ENCODE data around the gene OR2AT4. TPM values are rescaled to one million over a fixed set of nuclear protein-coding genes. Genes with fewer than 3 reads are reported as not detected.

Gene OR2AT4
- total and polyA plus RNA-seq, 2 of the 4 experiments (the other 2 are of a cell fraction) = not detected

DNA sequence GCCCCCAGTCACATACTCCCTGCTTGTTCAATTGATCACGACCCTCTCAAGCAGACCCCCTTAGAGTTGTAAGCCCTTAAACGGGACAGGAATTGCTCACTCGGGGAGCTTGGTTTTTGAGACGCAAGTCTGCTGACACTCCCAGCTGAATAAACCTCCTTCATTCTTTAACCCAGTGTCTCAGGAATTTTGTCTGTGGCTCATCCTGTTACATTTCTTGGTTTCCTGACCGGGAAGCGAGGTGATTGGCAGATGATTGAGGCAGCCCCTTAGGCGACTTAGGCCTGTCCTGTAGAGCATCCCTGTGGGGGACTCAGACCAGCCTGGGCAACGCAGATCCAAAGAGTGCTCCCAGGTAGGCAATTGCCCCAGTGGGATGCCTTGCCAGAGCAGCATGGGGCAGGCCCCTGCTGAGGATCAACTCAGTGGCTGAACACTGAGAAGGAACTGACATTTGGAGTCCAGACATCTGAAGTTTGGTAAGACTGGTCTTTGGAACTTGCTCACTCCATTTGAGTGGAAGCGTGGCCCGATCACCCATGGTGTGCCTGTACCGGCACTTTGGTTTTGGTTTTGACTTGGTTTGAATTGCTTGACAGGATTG is 56.4 kb downstream of the OR2AT4 start:
- Histone ChIP-seq H3K14ac (replicated peaks; ENCODE audit: low read depth, low read length) (no peak overlapping the region), H4K20me1 (ENCODE audit: insufficient read depth, low read length) (no peaks in the 10 kb centered on the region), H3K23ac (ENCODE audit: low read depth, low read length) (no peak overlapping the region), H3K9me3 (ENCODE audit: control insufficient read depth, insufficient read depth, low read length) (no peaks in the 10 kb centered on the region), H2BK20ac (ENCODE audit: low read depth, low read length) (no peak overlapping the region), H4K5ac (ENCODE audit: low read depth, low read length) (no peak overlapping the region), H2AK5ac (ENCODE audit: low read depth, low read length) (no peak overlapping the region), H3K79me1 (ENCODE audit: low read depth in 1 of 2, low read length in 2 of 2) (no peaks in the 10 kb centered on the region), H2BK15ac (ENCODE audit: low read depth, low read length) (no peak overlapping the region), H3K18ac (ENCODE audit: low read depth, low read length) (no peak overlapping the region), H3K56ac (ENCODE audit: extremely low read depth, insufficient read depth, low read length) (no peak overlapping the region), H4K91ac (ENCODE audit: insufficient read depth, low read depth, low read length) (no peak overlapping the region), H3K9ac (ENCODE audit: low read depth, low read length) (no peak overlapping the region), H3K4me1 (ENCODE audit: control insufficient read depth, insufficient read depth, low read length) (no peaks in the 10 kb centered on the region), H3K27ac (ENCODE audit: insufficient read depth, low read length) (no peak overlapping the region), H3K4ac (ENCODE audit: low read depth, low read length) (no peak overlapping the region), H3K27me3 (ENCODE audit: control insufficient read depth, insufficient read depth, low read length) (peaks cover 15% of the 10 kb centered on the region), H3K4me3 (ENCODE audit: insufficient read depth, low read depth, low read length) (no peak overlapping the region), H2BK120ac (ENCODE audit: low read depth, low read length) (no peak overlapping the region), H3K36me3 (ENCODE audit: control insufficient read depth, insufficient read depth, low read length) (no peaks in the 10 kb centered on the region), H3K4me2 (ENCODE audit: low read depth, low read length) (no peak overlapping the region), H2AK9ac (replicated peaks; ENCODE audit: low read depth, low read length, poor library complexity) (no peak overlapping the region), H2BK5ac (ENCODE audit: low read depth, low read length, poor library complexity, severe bottlenecking) (no peak overlapping the region), H3K9me1 (ENCODE audit: insufficient read depth, low read length) (no peaks in the 10 kb centered on the region), H2AFZ (replicated peaks; ENCODE audit: low read length, poor library complexity) (no peak overlapping the region), H4K8ac (ENCODE audit: low read depth in 2 of 2, low read length in 2 of 2) (no peak overlapping the region)
- dilution Hi-C loops (cut with HindIII; ENCODE audit: low sequenced_read_pairs, unreplicated experiment) = no loop called here
- in situ Hi-C loops (cut with MboI; ENCODE audit: low sequenced_read_pairs) = no loop called here
- ChIA-PET CTCF (no interaction called here), POLR2A (ENCODE audit: unreplicated experiment) (no interaction called here)
- ATAC-seq (ENCODE audit: low read depth) (no peak), DNase-seq (no peak)
- TF ChIP-seq RCOR1 (IDR thresholded peaks at IDR 0.05; ENCODE audit: insufficient replicate concordance, low read length) (no peak), RAD21 (IDR thresholded peaks at IDR 0.05; ENCODE audit: low read length) (no peak), MAZ (IDR thresholded peaks at IDR 0.05; ENCODE audit: borderline replicate concordance, low read depth, low read length) (no peak)
- WGBS, 2 experiments (ENCODE audit: extremely low coverage in 2 of 2, insufficient read length in 1 of 2) = 55% methylated on average over 5 of the region's 11 CpGs; no CpG with 5 or more reads in 1 of the 2 experiments
- intact Hi-C loops (cut with micrococcal nuclease) = no loop called here
- no TSS peak for BruUV-seq (replicated peaks)

Data from IMR-90 (cell line).